ENCODE data around the gene GNAT2. TPM values are rescaled to one million over a fixed set of nuclear protein-coding genes. Genes with fewer than 3 reads are reported as not detected.

Gene GNAT2
- total and polyA plus RNA-seq, 12 donors, result 0.04 TPM; not detected in 11

DNA sequence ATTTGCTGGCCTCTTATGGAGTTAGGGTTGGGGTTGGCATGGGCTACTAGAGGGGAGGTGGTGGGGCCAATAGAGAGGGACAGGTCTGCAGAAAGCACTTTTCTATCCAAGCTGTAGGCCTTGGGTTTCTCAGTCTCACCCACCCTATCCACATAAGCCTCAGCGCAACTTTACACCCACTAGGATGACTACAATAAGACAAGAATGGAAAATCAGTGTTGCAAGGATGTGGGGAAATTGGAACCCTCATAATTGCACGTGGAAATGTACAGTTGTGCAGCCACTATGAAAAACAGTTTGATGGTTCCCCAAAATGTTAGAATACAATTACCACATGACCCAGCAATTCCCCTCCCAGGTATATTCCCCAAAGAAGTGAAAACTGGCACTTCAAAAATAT is 22.4 kb upstream of the GNAT2 start:
- Histone ChIP-seq H3K9me3 (peaks cover 0 to 6% (median 0%) of the 10 kb centered on the region in 11 donors), H3K4me1 (peaks cover 0 to 12% (median 6%) of the 10 kb centered on the region in 9 donors), H3K27ac (no peak overlapping the region), H3K36me3 (no peaks in the 10 kb centered on the region), H3K27me3 (no peaks in the 10 kb centered on the region), H3K4me3 (no peak overlapping the region)
- TF ChIP-seq, protein P1, sequence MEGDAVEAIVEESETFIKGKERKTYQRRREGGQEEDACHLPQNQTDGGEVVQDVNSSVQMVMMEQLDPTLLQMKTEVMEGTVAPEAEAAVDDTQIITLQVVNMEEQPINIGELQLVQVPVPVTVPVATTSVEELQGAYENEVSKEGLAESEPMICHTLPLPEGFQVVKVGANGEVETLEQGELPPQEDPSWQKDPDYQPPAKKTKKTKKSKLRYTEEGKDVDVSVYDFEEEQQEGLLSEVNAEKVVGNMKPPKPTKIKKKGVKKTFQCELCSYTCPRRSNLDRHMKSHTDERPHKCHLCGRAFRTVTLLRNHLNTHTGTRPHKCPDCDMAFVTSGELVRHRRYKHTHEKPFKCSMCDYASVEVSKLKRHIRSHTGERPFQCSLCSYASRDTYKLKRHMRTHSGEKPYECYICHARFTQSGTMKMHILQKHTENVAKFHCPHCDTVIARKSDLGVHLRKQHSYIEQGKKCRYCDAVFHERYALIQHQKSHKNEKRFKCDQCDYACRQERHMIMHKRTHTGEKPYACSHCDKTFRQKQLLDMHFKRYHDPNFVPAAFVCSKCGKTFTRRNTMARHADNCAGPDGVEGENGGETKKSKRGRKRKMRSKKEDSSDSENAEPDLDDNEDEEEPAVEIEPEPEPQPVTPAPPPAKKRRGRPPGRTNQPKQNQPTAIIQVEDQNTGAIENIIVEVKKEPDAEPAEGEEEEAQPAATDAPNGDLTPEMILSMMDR (IDR thresholded peaks at IDR 0.05), result no peak
- ATAC-seq, result no peak
- DNase-seq, result no peak
- intact Hi-C loops (cut with DNase I), result loop anchor here (2.0 to 10.0 kb wide), 5 partner anchors 45 to 343 kb away; partner anchors contain the start of genes GSTM1 (in 4 of the 10), GNAI3 (in 3 of the 10) and AHCYL1 (in 1 of the 10)
- WGBS, 2 donors, result 80 to 87% methylated on average over 2 of the region's 2 CpGs

- no peak for ATAC-seq
- 88% methylated on average over 2 of the region's 2 CpGs for WGBS, 2 donors
- no peak for DNase-seq
- TF ChIP-seq, protein P1 (IDR thresholded peaks at IDR 0.05), result no peak
- no peaks in the 10 kb centered on the region for H3K36me3 ChIP-seq
- H3K27ac ChIP-seq, result no peak overlapping the region
- no peaks in the 10 kb centered on the region for H3K27me3 ChIP-seq
- H3K4me1 ChIP-seq, result peaks cover 1 to 18% (median 11%) of the 10 kb centered on the region in 9 donors
- no peak overlapping the region for H3K4me3 ChIP-seq
- H3K9me3 ChIP-seq, result peaks cover 0 to 3% (median 0%) of the 10 kb centered on the region in 11 donors
- intact Hi-C loops (cut with DNase I), result loop anchor here in 8 of 10 donors (2.0 to 10.0 kb wide), 5 partner anchors 46 to 344 kb away; partner anchors contain the start of genes GSTM1 (in 4 of the 8), GNAI3 (in 3 of the 8) and AHCYL1 (in 1 of the 8)
These were observed 21.8 kb upstream of the GNAT2 start for GRCh38 chr1:109641078-109641740.

- WGBS, 2 donors, result 40% methylated on average over 5 of the region's 5 CpGs
- peak; percentile 59 to 77 (median 68) for ATAC-seq
These were observed 21.0 kb upstream of the GNAT2 start for GRCh38 chr1:109640285-109640865.

GRCh38 chr1:109639841-109640184 is 20.4 kb upstream of the GNAT2 start:
- 43 to 53% methylated on average over 6 of the region's 6 CpGs for WGBS, 2 donors
- TF ChIP-seq, protein P1 (IDR thresholded peaks at IDR 0.05), result no peak
- Histone ChIP-seq H3K4me3 (no peak overlapping the region), H3K27ac (no peak overlapping the region), H3K36me3 (no peaks in the 10 kb centered on the region), H3K27me3 (no peaks in the 10 kb centered on the region), H3K4me1 (peaks cover 2 to 25% (median 18%) of the 10 kb centered on the region in 9 donors), H3K9me3 (no peaks in the 10 kb centered on the region)
- no peak for DNase-seq
- intact Hi-C loops (cut with DNase I), result loop anchor here in 8 of 10 donors (2.0 to 10.0 kb wide), 5 partner anchors 47 to 345 kb away; partner anchors contain the start of genes GSTM1 (in 4 of the 8), AHCYL1 (in 3 of the 8) and GNAI3 (in 3 of the 8)
- no peak for ATAC-seq

More at GRCh38 chr1:109640285-109640865, 21.0 kb upstream of the GNAT2 start:
- TF ChIP-seq, protein P1 (IDR thresholded peaks at IDR 0.05), result peak; percentile 83 to 99 (median 96)
- DNase-seq, result peak; percentile 83 to 87
- Histone ChIP-seq H3K9me3 (no peaks in the 10 kb centered on the region), H3K36me3 (no peaks in the 10 kb centered on the region), H3K4me1 (peaks cover 2 to 25% (median 18%) of the 10 kb centered on the region in 9 donors), H3K4me3 (no peak overlapping the region), H3K27me3 (no peaks in the 10 kb centered on the region), H3K27ac (no peak overlapping the region)
- intact Hi-C loops (cut with DNase I), result loop anchor here in 8 of 10 donors (2.0 to 10.0 kb wide), 5 partner anchors 47 to 344 kb away; partner anchors contain the start of genes GSTM1 (in 4 of the 8), GNAI3 (in 3 of the 8) and AHCYL1 (in 1 of the 8)

All from heart right ventricle (tissue), 16 donors.